SK-N-SH (cell line): ENCODE data around the gene NAPEPLD. TPM values are rescaled to one million over a fixed set of nuclear protein-coding genes. Genes with fewer than 3 reads are reported as not detected.
"Not testable (repeated sequence)": the region's sequence is repeated elsewhere in the genome, so short reads cannot be mapped to it uniquely, and the experiment has no call there.

Experiments used
- CTCF ChIA-PET: fragments of 300-600, 350-600 bp; formaldehyde crosslinking; extraction: SDS; loops from one replicate; lab custom pipeline; 2021; lab: Yijun Ruan, JAX
- POLR2A ChIA-PET: fragments of 350-600 bp; sonication (Branson Sonifier 250); formaldehyde crosslinking; extraction: SDS; loops from one replicate; lab custom pipeline; 2020; ENCODE audit warnings: antibody characterized with exemption, inconsistent platforms; lab: Yijun Ruan, JAX
- DNase-seq: peaks from one replicate; pipeline ENCODE4 v3.0.0; 2012
- H2AFZ ChIP-seq: fragments of 200-600 bp; sonication (generic); 2 replicates; pipeline ENCODE4 v1.8.1; 2016; ENCODE audit warnings: antibody characterized with exemption, mild to moderate bottlenecking, low read depth
- H3F3A ChIP-seq: fragments of 200-600 bp; sonication (generic); replicated peaks from 2 replicates; pipeline ENCODE3; 2016; ENCODE audit warnings: antibody characterized with exemption, mild to moderate bottlenecking; ENCODE audit not compliant: insufficient read depth
- H3K27ac ChIP-seq, 2 experiments: fragments of 200-500 bp in 1 of 2; fragments of 200-600 bp in 1 of 2; sonication (Bioruptor generic) in 1 of 2; sonication (generic), shearing (Covaris generic) in 1 of 2; 2 replicates each; pipeline versions ENCODE4 v1.5.1 to v1.6.1; 2014 to 2016; ENCODE audit warnings: low read depth in 2 of 2, inconsistent platforms in 1 of 2, low read length in 1 of 2, mild to moderate bottlenecking in 1 of 2, mixed read lengths in 1 of 2
- H3K27me3 ChIP-seq: fragments of 200-600 bp; sonication (generic), shearing (Covaris generic); 2 replicates; pipeline ENCODE4 v1.6.1; 2016; ENCODE audit warnings: mixed run types; ENCODE audit not compliant: insufficient read depth
- H3K36me3 ChIP-seq, 2 experiments: fragments of 200-500 bp in 1 of 2; fragments of 200-600 bp in 1 of 2; sonication (Bioruptor generic) in 1 of 2; sonication (generic) in 1 of 2; replicated peaks in 1 of 2; 2 replicates each; pipeline versions ENCODE3 to v1.5.1; 2014 to 2016; ENCODE audit warnings: low read length in 1 of 2, mild to moderate bottlenecking in 1 of 2; ENCODE audit not compliant: insufficient read depth in 2 of 2, control insufficient read depth in 1 of 2
- H3K4me1 ChIP-seq, 2 experiments: fragments of 200-500 bp in 1 of 2; fragments of 200-600 bp in 1 of 2; sonication (Bioruptor generic) in 1 of 2; sonication (generic), shearing (Covaris generic) in 1 of 2; 2 replicates each; pipeline versions ENCODE4 v1.5.1 to v1.6.1; 2014 to 2016; ENCODE audit warnings: low read depth in 1 of 2, low read length in 1 of 2, mixed run types in 1 of 2; ENCODE audit not compliant: insufficient read depth in 2 of 2, control insufficient read depth in 1 of 2
- H3K4me2 ChIP-seq: fragments of 200-600 bp; sonication (generic), shearing (Covaris generic); 2 replicates; pipeline ENCODE4 v1.6.1; 2017; ENCODE audit warnings: mixed run types
- H3K4me3 ChIP-seq, 2 experiments: fragments of 200-500 bp in 1 of 2; fragments of 200-600 bp in 1 of 2; sonication (Bioruptor generic) in 1 of 2; sonication (generic), shearing (Covaris generic) in 1 of 2; 2 replicates each; pipeline versions ENCODE4 v1.5.1 to v1.8.1; 2014 to 2016; ENCODE audit warnings: low read depth in 2 of 2, inconsistent platforms in 1 of 2, low read length in 1 of 2, mild to moderate bottlenecking in 1 of 2, mixed read lengths in 1 of 2, moderate library complexity in 1 of 2
- H3K79me2 ChIP-seq: fragments of 200-600 bp; sonication (generic); 2 replicates; pipeline ENCODE4 v1.8.1; 2017; ENCODE audit warnings: mild to moderate bottlenecking; ENCODE audit not compliant: insufficient read depth
- H3K9ac ChIP-seq: fragments of 200-600 bp; sonication (generic); 2 replicates; pipeline ENCODE4 v1.6.1; 2017; ENCODE audit warnings: mixed run types
- H3K9me2 ChIP-seq: fragments of 200-600 bp; sonication (generic); 2 replicates; pipeline ENCODE4 v1.6.1; 2017; ENCODE audit warnings: mixed run types
- H3K9me3 ChIP-seq: fragments of 200-600 bp; sonication (generic); 2 replicates; pipeline ENCODE4 v1.6.1; 2017; ENCODE audit warnings: mixed run types, mild to moderate bottlenecking, moderate library complexity
- H4K20me1 ChIP-seq: fragments of 200-600 bp; sonication (generic); 2 replicates; pipeline ENCODE4 v1.6.1; 2017; ENCODE audit warnings: mild to moderate bottlenecking, mixed run types; ENCODE audit not compliant: insufficient read depth
- EZH2phosphoT487 ChIP-seq: fragments of 200-600 bp; sonication (generic); IDR thresholded peaks from 2 replicates; pipeline ENCODE4 v1.6.1; 2017; ENCODE audit warnings: low read depth, mixed run types, mild to moderate bottlenecking, antibody characterized with exemption, moderate library complexity, borderline replicate concordance
- FOXJ3 ChIP-seq: sonication (generic); formaldehyde crosslinking; IDR thresholded peaks from 2 replicates; pipeline ENCODE4 v1.5.1; 2020; ENCODE audit warnings: mild to moderate bottlenecking, missing genetic modification reagents
- GABPA ChIP-seq: IDR thresholded peaks from 2 replicates; pipeline ENCODE4 v1.4.0; 2012; ENCODE audit warnings: low read depth, mild to moderate bottlenecking
- IRF3 ChIP-seq: fragments of 150-350 bp; IDR thresholded peaks from 2 replicates; pipeline ENCODE4 v1.6.1; 2016; ENCODE audit warnings: mild to moderate bottlenecking, low read depth, low read length
- MEF2A ChIP-seq: IDR thresholded peaks from 2 replicates; pipeline ENCODE4 v1.4.0; 2012; ENCODE audit warnings: low read depth, borderline replicate concordance
- MXI1 ChIP-seq: IDR thresholded peaks from 2 replicates; pipeline ENCODE4 v1.6.1; 2012; ENCODE audit warnings: mild to moderate bottlenecking, low read depth, low read length, improper control_type of control experiment
- NFIC ChIP-seq: IDR thresholded peaks from 2 replicates; pipeline ENCODE4 v1.4.0; 2012; ENCODE audit warnings: borderline replicate concordance
- POLR2AphosphoS5 ChIP-seq: IDR thresholded peaks from 2 replicates; pipeline ENCODE4 v1.6.1; 2012; ENCODE audit warnings: low read depth, low read length
- REST ChIP-seq: IDR thresholded peaks from 2 replicates; pipeline ENCODE4 v1.6.1; 2012; ENCODE audit warnings: mild to moderate bottlenecking, low read depth, low read length, moderate library complexity
- RFX5 ChIP-seq: IDR thresholded peaks from 2 replicates; pipeline ENCODE4 v1.6.1; 2012; ENCODE audit warnings: mild to moderate bottlenecking, improper control_type of control experiment, low read length
- SMC3 ChIP-seq: IDR thresholded peaks from 2 replicates; pipeline ENCODE4 v1.6.1; 2012; ENCODE audit warnings: low read depth, low read length, improper control_type of control experiment
- TAF1 ChIP-seq: IDR thresholded peaks from 2 replicates; pipeline ENCODE4 v1.6.1; 2012; ENCODE audit warnings: low read depth, mild to moderate bottlenecking, low read length, moderate library complexity, borderline replicate concordance
- TCF12 ChIP-seq: IDR thresholded peaks from 2 replicates; pipeline ENCODE4 v1.4.0; 2012
- YY1 ChIP-seq: IDR thresholded peaks from 2 replicates; pipeline ENCODE4 v1.4.0; 2012; ENCODE audit warnings: low read depth, mild to moderate bottlenecking
- WGBS: methylation state at CpG from one replicate; pipeline ENCODE4 v1.1.6; 2017; ENCODE audit warnings: low lambda C conversion rate; 5-methylcytosine and 5-hydroxymethylcytosine counted together
- polyA plus RNA-seq, 3 experiments: library from polyadenylated mRNA; depleted of rRNA; stranded (reverse); fragments of >200 nt; gene quantifications; 2 replicates each; pipeline ENCODE4 v1.2.3, GENCODE V29; 2012
- TF ChIP-seq, protein P1 (sequence below): fragments of 200-600 bp; sonication (generic); IDR thresholded peaks from 2 replicates; pipeline ENCODE4 v1.6.1; 2017; ENCODE audit warnings: antibody characterized with exemption, mild to moderate bottlenecking, moderate library complexity

The NAPEPLD gene
- polyA plus RNA-seq, 1 of the 3 experiments (the other 2 are of a cell fraction), result 4.6 TPM

DNA sequence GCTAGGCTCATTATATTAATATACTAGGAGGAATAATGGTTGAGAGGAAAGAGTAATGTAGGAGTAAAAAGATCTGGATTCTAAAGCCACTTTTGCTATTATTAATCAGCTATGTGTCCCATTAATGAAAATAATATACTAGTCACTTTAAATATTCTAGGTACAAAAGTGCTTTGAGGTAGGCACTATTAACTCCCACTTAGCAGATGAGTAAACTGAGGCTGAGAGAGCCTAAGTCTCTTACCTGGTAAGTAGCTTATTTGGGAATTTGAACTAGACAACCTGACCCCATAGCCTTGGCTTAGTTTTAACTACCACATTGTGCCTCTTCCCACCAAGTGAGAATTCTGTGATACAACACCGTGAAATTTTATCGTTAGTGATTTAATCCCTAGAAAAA lies 68.0 kb downstream of the NAPEPLD start (continued):
- TF ChIP-seq, protein P1, sequence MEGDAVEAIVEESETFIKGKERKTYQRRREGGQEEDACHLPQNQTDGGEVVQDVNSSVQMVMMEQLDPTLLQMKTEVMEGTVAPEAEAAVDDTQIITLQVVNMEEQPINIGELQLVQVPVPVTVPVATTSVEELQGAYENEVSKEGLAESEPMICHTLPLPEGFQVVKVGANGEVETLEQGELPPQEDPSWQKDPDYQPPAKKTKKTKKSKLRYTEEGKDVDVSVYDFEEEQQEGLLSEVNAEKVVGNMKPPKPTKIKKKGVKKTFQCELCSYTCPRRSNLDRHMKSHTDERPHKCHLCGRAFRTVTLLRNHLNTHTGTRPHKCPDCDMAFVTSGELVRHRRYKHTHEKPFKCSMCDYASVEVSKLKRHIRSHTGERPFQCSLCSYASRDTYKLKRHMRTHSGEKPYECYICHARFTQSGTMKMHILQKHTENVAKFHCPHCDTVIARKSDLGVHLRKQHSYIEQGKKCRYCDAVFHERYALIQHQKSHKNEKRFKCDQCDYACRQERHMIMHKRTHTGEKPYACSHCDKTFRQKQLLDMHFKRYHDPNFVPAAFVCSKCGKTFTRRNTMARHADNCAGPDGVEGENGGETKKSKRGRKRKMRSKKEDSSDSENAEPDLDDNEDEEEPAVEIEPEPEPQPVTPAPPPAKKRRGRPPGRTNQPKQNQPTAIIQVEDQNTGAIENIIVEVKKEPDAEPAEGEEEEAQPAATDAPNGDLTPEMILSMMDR, result no peak
- TF ChIP-seq RFX5, result no peak
- no peak for TF ChIP-seq MEF2A
- no peak for TF ChIP-seq GABPA
- TF ChIP-seq TCF12, result no peak
- no peak for TF ChIP-seq NFIC

DNA sequence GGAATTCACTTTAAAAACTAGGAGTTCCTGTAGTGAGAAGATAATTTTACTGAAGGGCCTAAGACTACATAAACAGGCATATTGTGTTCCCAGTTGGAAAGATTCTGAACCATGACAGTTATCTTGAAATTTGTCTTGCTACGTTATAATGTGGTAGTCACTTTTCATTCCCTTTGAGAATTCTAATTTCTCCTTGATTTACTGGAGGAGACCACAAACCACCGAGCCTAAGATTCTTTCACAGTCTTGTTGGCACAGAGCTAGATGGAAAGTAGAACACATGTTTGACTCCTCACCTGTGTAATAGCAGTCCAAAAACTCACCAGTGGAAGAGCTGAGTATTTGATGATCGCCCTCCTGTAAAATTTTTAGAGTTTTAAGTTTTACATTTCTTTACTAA lies 69.1 kb downstream of the NAPEPLD start:
- H2AFZ ChIP-seq, result no peak overlapping the region
- DNase-seq, result no peak
- H3K27me3 ChIP-seq, result no peaks in the 10 kb centered on the region
- H3K4me3 ChIP-seq, result no peak overlapping the region
- CTCF ChIA-PET, result interaction anchor here (1.2 to 1.9 kb wide), 4 partner anchors 11 to 31 kb away, joined by 3 to 9 read pairs (median 5); no protein-coding TSS in a partner anchor
- over 99% methylated on average over 3 of the region's 3 CpGs for WGBS
- peaks cover 7% of the 10 kb centered on the region for H3F3A ChIP-seq
- no peak for TF ChIP-seq REST
- TF ChIP-seq IRF3, result no peak
- TF ChIP-seq NFIC, result no peak
- no peak for TF ChIP-seq POLR2AphosphoS5
- TF ChIP-seq EZH2phosphoT487, result no peak
- no peak for TF ChIP-seq YY1
- TF ChIP-seq SMC3, result no peak
- no peak for TF ChIP-seq TAF1
- no peak for TF ChIP-seq FOXJ3
- TF ChIP-seq MXI1, result no peak
- no peak for TF ChIP-seq GABPA
- peaks cover 82% of the 10 kb centered on the region for H3K79me2 ChIP-seq
- H3K9ac ChIP-seq, result no peak overlapping the region
- H4K20me1 ChIP-seq, result no peaks in the 10 kb centered on the region; the same call in 1 of the 2 replicates
- no peak overlapping the region for H3K4me2 ChIP-seq
- peaks cover 32 to 66% of the 10 kb centered on the region in 2 experiments for H3K36me3 ChIP-seq
- H3K4me1 ChIP-seq, result peaks cover 0 to 8% of the 10 kb centered on the region in 2 experiments; a peak in 2 of 4 replicates
- H3K9me3 ChIP-seq, result no peaks in the 10 kb centered on the region
- no peak overlapping the region for H3K27ac ChIP-seq
- POLR2A ChIA-PET, result no interaction called here
- H3K9me2 ChIP-seq, result no peaks in the 10 kb centered on the region

GRCh38 chr7:103078226-103078625 lies 70.7 kb downstream of the NAPEPLD start:
- not testable (repeated sequence) for H3K27ac ChIP-seq

More at GRCh38 chr7:103078226-103078625, 70.7 kb downstream of the NAPEPLD start:
- DNase-seq, POLR2A ChIA-PET, H3K9me2 ChIP-seq, H3K27me3 ChIP-seq, H3K4me2 ChIP-seq, H2AFZ ChIP-seq, H3K4me3 ChIP-seq, H3K9ac ChIP-seq, H3K9me3 ChIP-seq, H4K20me1 ChIP-seq: not testable (repeated sequence)
- peaks cover 13% of the 10 kb centered on the region for H3F3A ChIP-seq
- peaks cover 0 to 16% of the 10 kb centered on the region in 2 experiments; a peak in 2 of 4 replicates for H3K4me1 ChIP-seq
- over 99% methylated on average over 6 of the region's 6 CpGs for WGBS
- H3K36me3 ChIP-seq, result peaks cover 19 to 50% of the 10 kb centered on the region in 2 experiments
- CTCF ChIA-PET, result interaction anchor here (1.0 kb wide), 1 partner anchor 18 kb away, joined by 3 read pairs; no protein-coding TSS in a partner anchor
- peaks cover 80% of the 10 kb centered on the region for H3K79me2 ChIP-seq
